Measurements from ENCODE around the gene SRGAP1. TPM values are rescaled to one million over a fixed set of nuclear protein-coding genes. Genes with fewer than 3 reads are reported as not detected.

The SRGAP1 gene
- total and polyA plus RNA-seq, 2 of the 4 experiments (the other 2 are of a cell fraction): 10.0 to 10.2 TPM

DNA sequence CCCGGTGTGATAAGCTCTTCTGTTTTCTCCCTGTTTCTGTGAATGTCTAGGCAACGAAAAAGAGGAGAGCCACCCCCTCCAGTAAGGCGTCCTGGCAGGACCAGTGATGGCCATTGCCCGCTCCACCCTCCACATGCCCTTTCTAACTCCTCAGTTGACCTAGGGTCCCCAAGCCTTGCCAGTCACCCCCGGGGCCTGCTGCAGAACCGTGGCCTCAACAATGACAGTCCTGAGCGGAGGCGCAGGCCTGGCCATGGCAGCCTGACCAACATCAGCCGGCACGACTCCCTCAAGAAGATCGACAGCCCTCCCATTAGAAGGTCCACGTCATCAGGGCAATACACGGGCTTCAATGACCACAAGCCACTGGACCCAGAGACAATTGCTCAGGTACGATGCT is 283.3 kb downstream of the SRGAP1 start:
- Histone ChIP-seq H3K14ac (replicated peaks; ENCODE audit: low read depth, low read length) (no peak overlapping the region), H3K27ac (ENCODE audit: insufficient read depth, low read length) (no peak overlapping the region), H3K23ac (ENCODE audit: low read depth, low read length) (no peak overlapping the region), H3K18ac (ENCODE audit: low read depth, low read length) (no peak overlapping the region), H2AK5ac (ENCODE audit: low read depth, low read length) (no peak overlapping the region), H3K79me1 (ENCODE audit: low read depth in 1 of 2, low read length in 2 of 2) (peaks cover 19 to 41% of the 10 kb centered on the region in 2 experiments), H2BK120ac (ENCODE audit: low read depth, low read length) (no peak overlapping the region), H3K4me3 (ENCODE audit: insufficient read depth, low read depth, low read length) (no peak overlapping the region), H3K9ac (ENCODE audit: low read depth, low read length) (no peak overlapping the region), H2AFZ (replicated peaks; ENCODE audit: low read length, poor library complexity) (peak overlapping the region; percentile 1), H2BK15ac (ENCODE audit: low read depth, low read length) (no peak overlapping the region), H2AK9ac (replicated peaks; ENCODE audit: low read depth, low read length, poor library complexity) (no peak overlapping the region), H3K4me1 (ENCODE audit: control insufficient read depth, insufficient read depth, low read length) (peaks cover 8% of the 10 kb centered on the region; the same call in 1 of the 2 replicates), H4K20me1 (ENCODE audit: insufficient read depth, low read length) (no peaks in the 10 kb centered on the region; the same call in 1 of the 2 replicates), H3K27me3 (ENCODE audit: control insufficient read depth, insufficient read depth, low read length) (no peaks in the 10 kb centered on the region), H3K9me1 (ENCODE audit: insufficient read depth, low read length) (peaks cover 10% of the 10 kb centered on the region), H3K4me2 (ENCODE audit: low read depth, low read length) (no peak overlapping the region), H3K9me3 (ENCODE audit: control insufficient read depth, insufficient read depth, low read length) (no peaks in the 10 kb centered on the region), H3K4ac (ENCODE audit: low read depth, low read length) (no peak overlapping the region), H3K36me3 (ENCODE audit: control insufficient read depth, insufficient read depth, low read length) (peaks cover 58% of the 10 kb centered on the region), H4K8ac (ENCODE audit: low read depth in 2 of 2, low read length in 2 of 2) (no peak overlapping the region), H4K91ac (ENCODE audit: insufficient read depth, low read depth, low read length) (no peak overlapping the region), H4K5ac (ENCODE audit: low read depth, low read length) (no peak overlapping the region), H2BK20ac (ENCODE audit: low read depth, low read length) (no peak overlapping the region), H3K56ac (ENCODE audit: extremely low read depth, insufficient read depth, low read length) (no peak overlapping the region), H2BK5ac (ENCODE audit: low read depth, low read length, poor library complexity, severe bottlenecking) (peak overlapping the region; percentile 35)
- BruUV-seq (replicated peaks): no TSS peak
- POLR2A ChIA-PET (ENCODE audit: unreplicated experiment): interaction anchor here (0.6 kb wide), 1 partner anchor 93 kb away, joined by 4 read pairs; no protein-coding TSS in a partner anchor
- intact Hi-C loops (cut with micrococcal nuclease) (no loop called here), dilution Hi-C loops (cut with HindIII; ENCODE audit: low sequenced_read_pairs, unreplicated experiment) (no loop called here), in situ Hi-C loops (cut with MboI; ENCODE audit: low sequenced_read_pairs) (no loop called here)
- no peak for DNase-seq
- 95% methylated on average over 7 of the region's 14 CpGs; no CpG with 5 or more reads in 1 of the 2 experiments for WGBS, 2 experiments (ENCODE audit: extremely low coverage in 2 of 2, insufficient read length in 1 of 2)
- CTCF ChIA-PET: no interaction called here
- no peak for TF ChIP-seq CHD1 (IDR thresholded peaks at IDR 0.05; ENCODE audit: low read depth, low read length)
- TF ChIP-seq MAZ (IDR thresholded peaks at IDR 0.05; ENCODE audit: borderline replicate concordance, low read depth, low read length): no peak
- TF ChIP-seq, protein P1, sequence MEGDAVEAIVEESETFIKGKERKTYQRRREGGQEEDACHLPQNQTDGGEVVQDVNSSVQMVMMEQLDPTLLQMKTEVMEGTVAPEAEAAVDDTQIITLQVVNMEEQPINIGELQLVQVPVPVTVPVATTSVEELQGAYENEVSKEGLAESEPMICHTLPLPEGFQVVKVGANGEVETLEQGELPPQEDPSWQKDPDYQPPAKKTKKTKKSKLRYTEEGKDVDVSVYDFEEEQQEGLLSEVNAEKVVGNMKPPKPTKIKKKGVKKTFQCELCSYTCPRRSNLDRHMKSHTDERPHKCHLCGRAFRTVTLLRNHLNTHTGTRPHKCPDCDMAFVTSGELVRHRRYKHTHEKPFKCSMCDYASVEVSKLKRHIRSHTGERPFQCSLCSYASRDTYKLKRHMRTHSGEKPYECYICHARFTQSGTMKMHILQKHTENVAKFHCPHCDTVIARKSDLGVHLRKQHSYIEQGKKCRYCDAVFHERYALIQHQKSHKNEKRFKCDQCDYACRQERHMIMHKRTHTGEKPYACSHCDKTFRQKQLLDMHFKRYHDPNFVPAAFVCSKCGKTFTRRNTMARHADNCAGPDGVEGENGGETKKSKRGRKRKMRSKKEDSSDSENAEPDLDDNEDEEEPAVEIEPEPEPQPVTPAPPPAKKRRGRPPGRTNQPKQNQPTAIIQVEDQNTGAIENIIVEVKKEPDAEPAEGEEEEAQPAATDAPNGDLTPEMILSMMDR (conservative IDR thresholded peaks at IDR 0.05; ENCODE audit: low read depth, low read length): no peak
- TF ChIP-seq RAD21 (IDR thresholded peaks at IDR 0.05; ENCODE audit: low read length): no peak
- TF ChIP-seq NFE2L2 (IDR thresholded peaks at IDR 0.05; ENCODE audit: low read depth, low read length): no peak
- no peak for ATAC-seq (ENCODE audit: low read depth)
